Stimulated activated naive B cell treated with anti-CD40 and anti-IgM and Interleukin-4, amounts not matched to agents 10 μg/mL and 1 μg/mL and 100 μg/mL, for 72 hours (primary cell): ENCODE measurements around the gene GOLGA7B.

Experiments used
- ATAC-seq, 2 donors: fragments of 150-1000 bp; cut with Tn5 transposase; replicated peaks; 2 replicates each; pipeline ENCODE4 v1.10.0; 2021; ENCODE audit warnings: moderate library complexity in 1 of 2
- DNase-seq: peaks from one replicate; pipeline ENCODE4 v3.0.0; 2021
- H3K27ac Mint-ChIP-seq: one replicate; pipeline ENCODE4 v1.8.0; 2022; ENCODE audit warnings: mild to moderate bottlenecking, mixed read lengths
- H3K27me3 Mint-ChIP-seq, 2 donors: one replicate each; pipeline ENCODE4 v1.8.0; 2022; ENCODE audit warnings: mixed read lengths in 2 of 2
- H3K36me3 Mint-ChIP-seq, 2 donors: one replicate each; pipeline ENCODE4 v1.8.0; 2022; ENCODE audit warnings: mixed read lengths in 2 of 2, mild to moderate bottlenecking in 1 of 2
- H3K4me1 Mint-ChIP-seq, 2 donors: one replicate each; pipeline ENCODE4 v1.8.0; 2022; ENCODE audit warnings: mixed read lengths in 2 of 2, mild to moderate bottlenecking in 1 of 2
- H3K4me3 Mint-ChIP-seq, 2 donors: one replicate each; pipeline ENCODE4 v1.8.0; 2022; ENCODE audit warnings: mild to moderate bottlenecking in 2 of 2, mixed read lengths in 2 of 2, moderate library complexity in 1 of 2
- H3K9me3 Mint-ChIP-seq, 2 donors: one replicate each; pipeline ENCODE4 v1.8.0; 2022; ENCODE audit warnings: mixed read lengths in 2 of 2, mild to moderate bottlenecking in 1 of 2

GOLGA7B gene

GRCh38 chr10:97888134-97888533, 38.5 kb downstream of the GOLGA7B start:
- Mint-ChIP-seq H3K36me3 (no peaks in the 10 kb centered on the region), H3K27me3 (peaks cover 0 to 16% of the 10 kb centered on the region in 2 donors), H3K27ac (no peak overlapping the region), H3K4me3 (no peak overlapping the region), H3K9me3 (no peaks in the 10 kb centered on the region), H3K4me1 (no peaks in the 10 kb centered on the region)
- no peak for DNase-seq
- no peak for ATAC-seq

- H3K27ac Mint-ChIP-seq = no peak overlapping the region
- no peaks in the 10 kb centered on the region for H3K4me1 Mint-ChIP-seq
- no peak for DNase-seq
- H3K36me3 Mint-ChIP-seq = no peaks in the 10 kb centered on the region
- H3K9me3 Mint-ChIP-seq = no peaks in the 10 kb centered on the region
- ATAC-seq = no peak
- no peak overlapping the region for H3K4me3 Mint-ChIP-seq
- peaks cover 3 to 17% of the 10 kb centered on the region in 2 donors for H3K27me3 Mint-ChIP-seq
These were observed 39.1 kb downstream of the GOLGA7B start for GRCh38 chr10:97888641-97889262.

GRCh38 chr10:97889461-97890265, 40.0 kb downstream of the GOLGA7B start:
- H3K4me3 Mint-ChIP-seq = no peak overlapping the region
- no peaks in the 10 kb centered on the region for H3K36me3 Mint-ChIP-seq
- no peaks in the 10 kb centered on the region for H3K4me1 Mint-ChIP-seq
- H3K27me3 Mint-ChIP-seq = peaks cover 5 to 19% of the 10 kb centered on the region in 2 donors
- ATAC-seq = no peak
- no peak for DNase-seq
- H3K27ac Mint-ChIP-seq = no peak overlapping the region
- H3K9me3 Mint-ChIP-seq = no peaks in the 10 kb centered on the region

- ATAC-seq = no peak
- H3K4me1 Mint-ChIP-seq = no peaks in the 10 kb centered on the region
- no peaks in the 10 kb centered on the region for H3K9me3 Mint-ChIP-seq
- peaks cover 5 to 34% of the 10 kb centered on the region in 2 donors for H3K27me3 Mint-ChIP-seq
- H3K27ac Mint-ChIP-seq = no peak overlapping the region
- DNase-seq = no peak
- no peak overlapping the region for H3K4me3 Mint-ChIP-seq
- no peaks in the 10 kb centered on the region for H3K36me3 Mint-ChIP-seq
These were observed 42.0 kb downstream of the GOLGA7B start for GRCh38 chr10:97891497-97892167.

GRCh38 chr10:97892506-97892905, 42.9 kb downstream of the GOLGA7B start:
- Mint-ChIP-seq H3K27ac (no peak overlapping the region), H3K36me3 (no peaks in the 10 kb centered on the region), H3K4me1 (no peaks in the 10 kb centered on the region), H3K27me3 (peaks cover 5 to 34% of the 10 kb centered on the region in 2 donors), H3K4me3 (no peak overlapping the region), H3K9me3 (no peaks in the 10 kb centered on the region)
- DNase-seq (no peak), ATAC-seq (no peak)

- ATAC-seq = no peak
- no peak for DNase-seq
- H3K27me3 Mint-ChIP-seq = peaks cover 5 to 33% of the 10 kb centered on the region in 2 donors
- H3K4me3 Mint-ChIP-seq = no peak overlapping the region
- H3K4me1 Mint-ChIP-seq = no peaks in the 10 kb centered on the region
- no peaks in the 10 kb centered on the region for H3K36me3 Mint-ChIP-seq
- H3K27ac Mint-ChIP-seq = no peak overlapping the region
- no peaks in the 10 kb centered on the region for H3K9me3 Mint-ChIP-seq
These were observed 43.3 kb downstream of the GOLGA7B start for GRCh38 chr10:97892939-97893338.

- DNase-seq (no peak), ATAC-seq (no peak)
- no peak overlapping the region for H3K27ac Mint-ChIP-seq
- H3K4me1 Mint-ChIP-seq = no peaks in the 10 kb centered on the region
- H3K9me3 Mint-ChIP-seq = no peaks in the 10 kb centered on the region
- no peak overlapping the region for H3K4me3 Mint-ChIP-seq
- no peaks in the 10 kb centered on the region for H3K36me3 Mint-ChIP-seq
- peaks cover 5 to 23% of the 10 kb centered on the region in 2 donors for H3K27me3 Mint-ChIP-seq
These were observed 44.4 kb downstream of the GOLGA7B start for GRCh38 chr10:97894092-97894491.

- Mint-ChIP-seq H3K9me3 (no peaks in the 10 kb centered on the region), H3K4me1 (no peaks in the 10 kb centered on the region), H3K27ac (no peak overlapping the region), H3K4me3 (no peak overlapping the region), H3K27me3 (peaks cover 5 to 23% of the 10 kb centered on the region in 2 donors), H3K36me3 (no peaks in the 10 kb centered on the region)
- DNase-seq (no peak), ATAC-seq (no peak)
These were observed 45.4 kb downstream of the GOLGA7B start for GRCh38 chr10:97895084-97895483.

GRCh38 chr10:97895915-97896314, 46.3 kb downstream of the GOLGA7B start:
- no peaks in the 10 kb centered on the region for H3K9me3 Mint-ChIP-seq
- no peak overlapping the region for H3K27ac Mint-ChIP-seq
- H3K36me3 Mint-ChIP-seq = no peaks in the 10 kb centered on the region
- no peak for ATAC-seq
- no peak for DNase-seq
- H3K27me3 Mint-ChIP-seq = peaks cover 5 to 23% of the 10 kb centered on the region in 2 donors
- no peak overlapping the region for H3K4me3 Mint-ChIP-seq
- no peaks in the 10 kb centered on the region for H3K4me1 Mint-ChIP-seq

GRCh38 chr10:97896756-97897358, 47.2 kb downstream of the GOLGA7B start:
- no peak for ATAC-seq
- Mint-ChIP-seq H3K4me3 (no peak overlapping the region), H3K36me3 (no peaks in the 10 kb centered on the region), H3K27ac (no peak overlapping the region), H3K9me3 (no peaks in the 10 kb centered on the region), H3K4me1 (no peaks in the 10 kb centered on the region), H3K27me3 (peaks cover 11 to 18% of the 10 kb centered on the region in 2 donors)
- DNase-seq = no peak

- Mint-ChIP-seq H3K9me3 (no peaks in the 10 kb centered on the region), H3K27ac (no peak overlapping the region), H3K4me1 (no peaks in the 10 kb centered on the region), H3K27me3 (peaks cover 11 to 22% of the 10 kb centered on the region in 2 donors), H3K36me3 (no peaks in the 10 kb centered on the region), H3K4me3 (no peak overlapping the region)
- no peak for DNase-seq
- no peak for ATAC-seq
These were observed 48.8 kb downstream of the GOLGA7B start for GRCh38 chr10:97898429-97898828.

GRCh38 chr10:97901381-97901780, 51.7 kb downstream of the GOLGA7B start:
- peaks cover 21 to 27% of the 10 kb centered on the region in 2 donors for H3K27me3 Mint-ChIP-seq
- no peak overlapping the region for H3K27ac Mint-ChIP-seq
- DNase-seq (no peak), ATAC-seq (no peak)
- no peaks in the 10 kb centered on the region for H3K4me1 Mint-ChIP-seq
- H3K9me3 Mint-ChIP-seq = no peaks in the 10 kb centered on the region
- H3K36me3 Mint-ChIP-seq = no peaks in the 10 kb centered on the region
- no peak overlapping the region for H3K4me3 Mint-ChIP-seq

- H3K4me3 Mint-ChIP-seq = no peak overlapping the region
- no peak overlapping the region for H3K27ac Mint-ChIP-seq
- no peaks in the 10 kb centered on the region for H3K36me3 Mint-ChIP-seq
- ATAC-seq = no peak
- no peak for DNase-seq
- H3K9me3 Mint-ChIP-seq = no peaks in the 10 kb centered on the region
- peaks cover 34 to 39% of the 10 kb centered on the region in 2 donors for H3K27me3 Mint-ChIP-seq
- H3K4me1 Mint-ChIP-seq = no peaks in the 10 kb centered on the region
These were observed 53.7 kb downstream of the GOLGA7B start for GRCh38 chr10:97903128-97904017.

GRCh38 chr10:97904018-97904381, 54.4 kb downstream of the GOLGA7B start:
- Mint-ChIP-seq H3K27ac (no peak overlapping the region), H3K27me3 (peaks cover 34 to 39% of the 10 kb centered on the region in 2 donors), H3K36me3 (no peaks in the 10 kb centered on the region), H3K4me3 (no peak overlapping the region), H3K9me3 (no peaks in the 10 kb centered on the region), H3K4me1 (no peaks in the 10 kb centered on the region)
- DNase-seq = no peak
- ATAC-seq = no peak
